ENCODE data around the gene TSC22D3. TPM values are rescaled to one million over a fixed set of nuclear protein-coding genes. Genes with fewer than 3 reads are reported as not detected.

Gene TSC22D3
- total and polyA plus RNA-seq, 2 donors (not counting 1 experiment from before 2014, with no cell fraction given) = 447 to 3,050 TPM

GRCh38 chrX:107721966-107722707, 53.5 kb downstream of the TSC22D3 start:
- ATAC-seq (ENCODE audit: low read depth) (no peak), DNase-seq (no peak)
- Histone ChIP-seq H2AFZ (ENCODE audit: insufficient read depth, low read depth, low read length, poor library complexity, severe bottlenecking) (no peak overlapping the region), H3K9ac (ENCODE audit: low read length) (no peak overlapping the region), H3K9me3 (ENCODE audit: control extremely low read depth in 1 of 3, control insufficient read depth in 2 of 3, insufficient read depth in 1 of 3, low read length in 2 of 3) (no peaks in the 10 kb centered on the region), H3K27ac (ENCODE audit: low read length in 2 of 2) (peak overlapping the region in 1 of 2 donors; percentile 66), H3K4me1 (ENCODE audit: control insufficient read depth in 2 of 2, insufficient read depth in 2 of 2, low read length in 2 of 2) (peaks cover 41 to 50% of the 10 kb centered on the region in 2 donors), H3K79me2 (ENCODE audit: control insufficient read depth, insufficient read depth, low read length) (peaks cover 8% of the 10 kb centered on the region), H3K27me3 (replicated peaks in 1 of 4; ENCODE audit: control extremely low read depth in 1 of 4, control insufficient read depth in 3 of 4, insufficient read depth in 4 of 4, low read length in 3 of 4) (no peaks in the 10 kb centered on the region), H3K4me2 (replicated peaks; ENCODE audit: low read depth, low read length, poor library complexity, severe bottlenecking) (peak overlapping the region; percentile 61), H3K4me3 (ENCODE audit: control extremely low read depth in 1 of 5, extremely low read depth in 1 of 5, insufficient read depth in 1 of 5, low read depth in 2 of 5, low read length in 4 of 5) (peak overlapping the region in 1 of 5 experiments; percentile 20), H3K36me3 (replicated peaks in 1 of 2; ENCODE audit: control extremely low read depth in 1 of 2, control insufficient read depth in 1 of 2, extremely low read depth in 1 of 2, insufficient read depth in 2 of 2, low read length in 1 of 2) (no peaks in the 10 kb centered on the region), H4K20me1 (ENCODE audit: control insufficient read depth, insufficient read depth, low read length, poor library complexity, severe bottlenecking) (no peaks in the 10 kb centered on the region)
- peaks cover 43% of the 10 kb centered on the region for H3K4me1 Mint-ChIP-seq
- ChIA-PET POLR2A (interaction anchor here (1.3 to 13.1 kb wide), 3 partner anchors 20 to 94 kb away, joined by 6 to 375 read pairs (median 6); partner anchors contain the start of gene PRPS1), CTCF (interaction anchor here (1.1 to 13.4 kb wide), 5 partner anchors 15 to 63 kb away, joined by 3 to 318 read pairs (median 72); partner anchors contain the start of genes NCBP2L and TSC22D3)
- H3K9me3 Mint-ChIP-seq (ENCODE audit: insufficient read depth) = no peaks in the 10 kb centered on the region
- peak overlapping the region; percentile 95 for H3K27ac Mint-ChIP-seq
- intact Hi-C loops (cut with micrococcal nuclease) = loop anchor here (1.0 to 2.0 kb wide), 2 partner anchors 19 to 55 kb away; partner anchors contain the start of gene NCBP2L
- TF ChIP-seq CTCF (IDR thresholded peaks at IDR 0.05) (no peak), EZH2 (IDR thresholded peaks at IDR 0.05; ENCODE audit: borderline replicate concordance, insufficient read depth, low read depth, low read length, poor library complexity, severe bottlenecking) (no peak)
- peak overlapping the region; percentile 86 for H3K4me3 Mint-ChIP-seq
- no peaks in the 10 kb centered on the region for H3K27me3 Mint-ChIP-seq
- WGBS (ENCODE audit: insufficient coverage) = 38% methylated on average over 1 of the region's 5 CpGs
